GM19395 (cell line): ENCODE measurements around the gene DNAJC24.

ENCODE experiments used
- ATAC-seq: cut with Tn5 transposase; IDR thresholded peaks from one replicate; pipeline ENCODE4 v1.9.1; 2021; ENCODE audit warnings: mild to moderate bottlenecking, moderate library complexity; ENCODE audit not compliant: unreplicated experiment

DNAJC24 gene

DNA sequence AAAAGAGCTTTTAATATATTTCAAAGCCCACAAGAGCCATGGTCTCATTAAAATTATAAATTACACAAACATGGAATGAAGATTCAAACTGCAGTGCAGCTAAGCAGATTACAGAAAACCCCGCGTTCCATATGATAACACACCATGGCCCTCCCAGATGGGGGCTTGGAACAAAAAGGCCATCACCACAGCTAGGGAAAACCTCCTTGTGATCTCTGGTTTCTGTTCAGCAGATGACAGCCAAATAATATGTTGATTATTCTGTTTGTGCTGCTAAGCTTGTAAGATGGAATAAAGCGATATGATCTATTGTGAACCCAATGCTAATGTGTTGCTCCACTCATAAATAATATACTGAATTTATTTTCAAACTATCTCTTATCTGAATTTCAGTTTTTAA, 111.3 kb downstream of the DNAJC24 start:
- ATAC-seq = no peak
